OCI-LY1 (cell line): ENCODE measurements around the gene DES.

ENCODE experiments used
- CTCF ChIP-seq: fragments of 200-600 bp; sonication (generic), shearing (Covaris generic); IDR thresholded peaks from 2 replicates; pipeline ENCODE4 v1.5.1; 2017; ENCODE audit warnings: mild to moderate bottlenecking, antibody characterized with exemption, low read length, moderate library complexity, mixed read lengths
- EZH2 ChIP-seq: fragments of 200-600 bp; sonication (generic), shearing (Covaris generic); IDR thresholded peaks from 2 replicates; pipeline ENCODE4 v1.8.0; 2017; ENCODE audit warnings: borderline replicate concordance, mixed run types, mild to moderate bottlenecking, antibody characterized with exemption, low read length, moderate library complexity, mixed read lengths

- no peak for TF ChIP-seq CTCF
- no peak for TF ChIP-seq EZH2
Observed at GRCh38 chr2:219455581-219455980, 37.4 kb downstream of the DES start.
